UCSD-AML1 (cell line): ENCODE results near the gene PTK7.

Experiments used
- DNase-seq: peaks from one replicate; lab custom pipeline; 2025; ENCODE audit not compliant: unreplicated experiment; lab: John Stamatoyannopoulos, UW

The PTK7 gene

DNA sequence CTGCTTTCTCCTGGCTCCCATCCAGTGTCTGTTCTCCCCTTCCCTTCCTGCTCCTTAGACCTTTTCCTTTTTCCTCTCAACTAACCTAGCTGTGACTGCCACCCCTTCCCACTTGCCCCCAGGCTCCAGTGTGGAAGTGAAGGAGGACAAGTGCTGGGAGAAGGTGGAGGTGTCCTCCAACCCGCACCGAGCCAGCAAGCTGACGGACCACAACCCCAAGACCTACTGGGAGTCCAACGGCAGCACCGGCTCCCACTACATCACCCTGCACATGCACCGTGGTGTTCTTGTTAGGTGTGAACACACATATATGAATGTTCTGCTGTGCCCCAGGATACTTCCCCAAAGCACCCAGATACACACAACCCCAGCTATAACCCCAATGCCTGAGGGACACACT lies 124.4 kb downstream of the PTK7 start:
- no peak for DNase-seq

DNA sequence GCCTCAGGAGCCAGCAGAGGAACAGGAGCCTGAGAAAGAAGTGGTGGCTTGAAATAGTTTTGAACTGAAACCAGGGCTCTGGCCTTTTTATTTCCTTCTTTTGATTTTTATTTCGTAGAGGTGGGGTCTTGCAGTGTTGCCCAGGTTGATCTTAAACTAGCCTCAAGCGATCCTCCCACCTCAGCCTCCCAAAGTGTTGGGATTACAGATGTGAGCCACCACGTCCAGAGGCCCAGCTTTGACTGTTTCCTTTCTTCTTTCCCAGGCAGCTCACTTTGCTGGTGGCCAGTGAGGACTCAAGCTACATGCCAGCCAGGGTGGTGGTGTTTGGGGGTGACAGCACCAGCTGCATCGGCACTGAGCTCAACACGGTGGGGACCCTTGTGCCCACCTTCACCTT lies 126.3 kb downstream of the PTK7 start:
- DNase-seq: no peak

DNA sequence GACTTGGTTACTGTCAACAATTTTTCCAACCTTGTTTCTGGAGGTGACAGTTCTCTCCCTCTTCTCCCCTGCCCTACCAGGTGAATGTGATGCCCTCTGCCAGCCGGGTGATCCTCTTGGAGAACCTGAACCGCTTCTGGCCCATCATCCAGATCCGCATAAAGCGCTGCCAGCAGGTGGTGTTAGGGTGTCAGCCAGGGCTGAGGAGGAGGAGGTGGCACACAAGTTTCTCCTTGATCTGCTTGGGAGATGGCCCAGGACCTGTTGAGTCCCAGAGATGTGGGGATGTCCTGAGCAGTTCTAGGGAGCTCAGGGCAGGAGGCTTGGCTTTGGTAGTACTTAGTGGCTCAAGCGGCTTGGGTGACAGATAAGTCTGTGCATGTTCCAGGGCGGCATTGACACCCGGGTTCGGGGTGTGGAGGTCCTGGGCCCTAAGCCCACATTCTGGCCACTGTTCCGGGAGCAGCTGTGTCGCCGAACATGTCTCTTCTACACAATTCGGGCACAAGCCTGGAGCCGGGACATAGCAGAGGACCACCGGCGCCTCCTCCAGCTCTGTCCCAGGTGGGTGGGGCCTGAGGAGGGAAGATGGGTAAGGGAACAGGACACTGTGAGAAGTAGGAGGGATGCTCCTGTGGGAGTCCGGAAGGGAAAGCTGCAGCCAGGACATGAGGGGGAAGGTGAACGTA lies 127.1 kb downstream of the PTK7 start:
- DNase-seq: no peak

DNA sequence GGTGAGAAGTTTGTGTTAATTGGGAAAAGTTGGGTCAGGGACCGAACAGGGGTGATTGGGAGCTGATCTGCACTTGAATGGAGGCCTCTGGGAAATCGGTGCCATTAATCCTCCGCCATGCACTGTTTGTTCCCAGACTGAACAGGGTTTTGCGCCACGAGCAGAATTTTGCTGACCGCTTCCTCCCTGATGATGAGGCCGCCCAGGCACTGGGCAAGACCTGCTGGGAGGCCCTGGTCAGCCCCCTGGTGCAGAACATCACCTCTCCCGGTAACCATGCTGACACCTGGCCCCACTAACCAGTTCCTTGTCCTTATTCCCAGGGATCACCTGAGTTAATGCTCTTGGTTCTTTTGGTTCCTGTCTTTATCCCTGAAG lies 127.6 kb downstream of the PTK7 start:
- DNase-seq: no peak

DNA sequence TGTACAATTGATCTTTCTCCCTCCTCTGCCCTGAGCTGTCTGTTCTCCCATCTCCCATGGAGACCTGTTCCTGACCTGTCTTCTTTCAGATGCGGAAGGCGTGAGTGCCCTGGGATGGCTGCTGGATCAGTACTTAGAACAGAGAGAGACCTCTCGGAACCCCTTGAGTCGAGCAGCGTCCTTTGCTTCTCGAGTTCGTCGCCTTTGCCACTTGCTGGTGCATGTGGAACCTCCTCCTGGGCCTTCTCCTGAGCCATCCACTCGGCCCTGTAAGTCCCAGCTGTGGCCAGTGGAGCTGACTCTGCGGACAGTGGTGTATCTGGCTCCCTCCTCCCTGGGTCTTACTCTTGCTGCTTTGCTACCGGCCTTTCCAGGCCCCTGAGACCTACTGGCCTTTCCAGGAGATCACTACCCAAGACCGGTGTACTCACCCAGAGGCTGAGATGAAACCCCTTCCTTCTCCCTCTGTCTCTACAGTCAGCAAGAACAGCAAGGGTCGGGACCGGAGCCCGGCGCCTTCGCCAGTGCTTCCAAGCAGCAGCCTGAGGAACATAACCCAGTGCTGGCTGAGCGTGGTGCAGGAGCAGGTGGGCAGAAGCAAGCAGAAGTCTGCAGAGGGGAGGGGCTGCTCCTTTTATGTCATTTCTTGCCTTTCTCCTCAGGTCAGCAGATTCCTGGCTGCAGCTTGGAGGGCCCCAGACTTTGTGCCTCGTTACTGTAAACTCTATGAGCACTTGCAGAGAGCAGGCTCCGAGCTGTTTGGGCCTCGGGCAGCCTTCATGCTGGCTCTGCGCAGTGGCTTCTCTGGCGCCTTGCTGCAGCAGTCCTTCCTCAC lies 128.4 kb downstream of the PTK7 start:
- no peak for DNase-seq

DNA sequence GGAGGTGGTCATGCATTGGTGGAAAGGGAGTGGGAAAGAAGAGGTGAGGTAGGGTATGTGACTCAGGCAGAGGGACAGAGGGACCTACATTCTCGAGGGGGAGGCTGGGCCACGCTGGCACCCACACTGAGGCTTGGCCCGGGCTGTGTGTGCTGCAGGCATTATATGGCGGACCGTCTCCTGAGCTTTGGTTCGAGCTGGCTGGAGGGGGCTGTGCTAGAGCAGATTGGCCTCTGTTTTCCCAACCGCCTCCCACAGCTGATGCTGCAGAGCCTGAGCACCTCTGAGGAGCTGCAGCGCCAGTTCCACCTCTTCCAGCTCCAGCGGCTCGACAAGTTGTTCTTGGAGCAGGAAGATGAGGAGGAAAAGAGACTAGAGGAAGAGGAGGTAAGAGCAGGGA lies 129.7 kb downstream of the PTK7 start:
- DNase-seq: no peak

DNA sequence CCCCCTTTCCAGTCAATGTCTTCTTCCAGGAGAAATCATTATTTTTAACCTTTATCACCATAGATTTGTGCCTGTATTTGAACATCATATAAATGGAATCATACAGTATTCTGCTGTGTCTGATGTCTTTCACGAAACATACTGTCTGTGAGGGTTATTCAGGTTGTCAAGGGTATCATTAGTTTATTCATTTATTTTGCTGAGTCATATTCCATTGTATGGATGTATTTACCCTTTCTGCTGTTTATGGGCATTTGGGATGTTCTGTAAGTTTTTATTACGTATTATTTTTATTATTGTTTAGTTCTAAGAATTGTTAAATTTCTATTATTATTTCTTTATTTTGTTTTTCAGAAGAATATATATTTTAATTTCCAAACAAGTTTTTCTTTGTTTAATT lies 131.2 kb downstream of the PTK7 start:
- DNase-seq: no peak
